Panc1 (cell line): ENCODE measurements around the gene BASP1.

Source experiments
- CTCF ChIP-seq: fragments of 450-650 bp; IDR thresholded peaks from 2 replicates; pipeline ENCODE4 v1.5.1; 2017; ENCODE audit warnings: mild to moderate bottlenecking
- POLR2AphosphoS5 ChIP-seq: IDR thresholded peaks from 2 replicates; pipeline ENCODE4 v1.6.1; 2012; ENCODE audit warnings: mild to moderate bottlenecking, low read depth, low read length, moderate library complexity
- REST ChIP-seq, 2 experiments: IDR thresholded peaks; 2 replicates each; pipeline ENCODE4 v1.6.1; 2011 to 2012; ENCODE audit warnings: low read depth in 2 of 2, control low read depth in 1 of 2, low read length in 1 of 2, mild to moderate bottlenecking in 1 of 2, moderate library complexity in 1 of 2; ENCODE audit not compliant: insufficient read depth in 1 of 2

- TF ChIP-seq CTCF (no peak), REST (IDR thresholded peaks at IDR 0.05; ENCODE audit: insufficient read depth in 1 of 2, low read depth in 2 of 2, low read length in 1 of 2) (no peak), POLR2AphosphoS5 (no peak)
Measured at GRCh38 chr5:17212191-17212590, 5.2 kb upstream of the BASP1 start.
